AG04450 (cell line): Measurements from ENCODE around the gene COPS3. TPM values are rescaled to one million over a fixed set of nuclear protein-coding genes. Genes with fewer than 3 reads are reported as not detected.
A peak's percentile ranks its signal among the peaks of the same experiment; 100 is the strongest.

Experiments
- CTCF ChIA-PET: fragments of 300-600, 350-600 bp; formaldehyde crosslinking; extraction: SDS; loops from one replicate; lab custom pipeline; 2022; ENCODE audit warnings: antibody characterized with exemption, inconsistent platforms; lab: Charles Lee
- POLR2A ChIA-PET: fragments of 350-600 bp; formaldehyde crosslinking; extraction: SDS; loops from one replicate; lab custom pipeline; 2021; ENCODE audit warnings: antibody characterized with exemption, inconsistent platforms; lab: Yijun Ruan, JAX
- DNase-seq: peaks from one replicate; pipeline ENCODE4 v3.0.0-alpha.2; 2011; ENCODE audit warnings: low read depth, low spot score
- H3K27ac ChIP-seq: one replicate; pipeline ENCODE4 v1.5.1; 2012; ENCODE audit warnings: low read depth, low read length, control low read depth
- H3K27me3 ChIP-seq: one replicate; pipeline ENCODE4 v1.6.0; 2012; ENCODE audit warnings: low read length; ENCODE audit not compliant: control insufficient read depth, insufficient read depth
- H3K4me3 ChIP-seq: 2 replicates; pipeline ENCODE4 v1.5.1; 2011; ENCODE audit warnings: mild to moderate bottlenecking, low read depth, low read length, control low read depth
- H3K9me3 ChIP-seq: 2 replicates; pipeline ENCODE4 v1.5.1; 2012; ENCODE audit warnings: low read length; ENCODE audit not compliant: control insufficient read depth, insufficient read depth
- polyA plus RNA-seq: library from polyadenylated mRNA; depleted of rRNA; stranded (reverse); fragments of >200 nt; gene quantifications from 2 replicates; pipeline ENCODE4 v1.2.3, GENCODE V29; 2011
- TF ChIP-seq, protein P1 (sequence below): IDR thresholded peaks from 2 replicates; pipeline ENCODE4 v1.5.1; 2011; ENCODE audit warnings: low read depth, low read length, control low read depth, inconsistent platforms

Gene COPS3
- polyA plus RNA-seq, 1 experiment = 91.2 TPM

- TF ChIP-seq, protein P1, sequence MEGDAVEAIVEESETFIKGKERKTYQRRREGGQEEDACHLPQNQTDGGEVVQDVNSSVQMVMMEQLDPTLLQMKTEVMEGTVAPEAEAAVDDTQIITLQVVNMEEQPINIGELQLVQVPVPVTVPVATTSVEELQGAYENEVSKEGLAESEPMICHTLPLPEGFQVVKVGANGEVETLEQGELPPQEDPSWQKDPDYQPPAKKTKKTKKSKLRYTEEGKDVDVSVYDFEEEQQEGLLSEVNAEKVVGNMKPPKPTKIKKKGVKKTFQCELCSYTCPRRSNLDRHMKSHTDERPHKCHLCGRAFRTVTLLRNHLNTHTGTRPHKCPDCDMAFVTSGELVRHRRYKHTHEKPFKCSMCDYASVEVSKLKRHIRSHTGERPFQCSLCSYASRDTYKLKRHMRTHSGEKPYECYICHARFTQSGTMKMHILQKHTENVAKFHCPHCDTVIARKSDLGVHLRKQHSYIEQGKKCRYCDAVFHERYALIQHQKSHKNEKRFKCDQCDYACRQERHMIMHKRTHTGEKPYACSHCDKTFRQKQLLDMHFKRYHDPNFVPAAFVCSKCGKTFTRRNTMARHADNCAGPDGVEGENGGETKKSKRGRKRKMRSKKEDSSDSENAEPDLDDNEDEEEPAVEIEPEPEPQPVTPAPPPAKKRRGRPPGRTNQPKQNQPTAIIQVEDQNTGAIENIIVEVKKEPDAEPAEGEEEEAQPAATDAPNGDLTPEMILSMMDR = no peak
- no peaks in the 10 kb centered on the region; the same call in 1 of the 2 replicates for H3K9me3 ChIP-seq
- CTCF ChIA-PET = no interaction called here
- DNase-seq = no peak
- H3K4me3 ChIP-seq = no peak overlapping the region
- H3K27me3 ChIP-seq = no peaks in the 10 kb centered on the region
- POLR2A ChIA-PET = no interaction called here
- no peak overlapping the region for H3K27ac ChIP-seq
Measured at GRCh38 chr17:17242246-17242645, 38.8 kb downstream of the COPS3 start.

DNA sequence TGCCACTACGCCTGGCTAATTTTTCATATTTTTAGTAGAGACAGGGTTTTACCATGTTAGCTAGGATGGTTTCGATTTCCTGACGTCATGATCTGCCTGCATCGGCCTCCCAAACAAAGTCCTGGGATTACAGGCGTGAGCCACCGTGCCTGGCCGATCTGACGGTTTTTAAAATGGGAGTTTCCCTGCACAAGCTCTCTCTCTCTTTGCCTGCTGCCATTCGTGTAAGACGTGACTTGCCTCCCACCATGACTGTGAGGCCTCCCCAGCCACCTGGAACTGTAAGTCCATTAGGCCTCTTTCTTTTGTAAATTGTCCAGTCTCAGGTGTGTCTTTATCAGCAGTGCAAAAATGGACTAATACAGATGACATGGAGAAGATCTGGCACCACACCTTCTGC lies 39.4 kb downstream of the COPS3 start:
- CTCF ChIA-PET = no interaction called here
- Histone ChIP-seq H3K27ac (no peak overlapping the region), H3K27me3 (no peaks in the 10 kb centered on the region), H3K4me3 (no peak overlapping the region), H3K9me3 (peaks cover 3% of the 10 kb centered on the region; the same call in 1 of the 2 replicates)
- POLR2A ChIA-PET = no interaction called here
- TF ChIP-seq, protein P1 = no peak
- no peak for DNase-seq

DNA sequence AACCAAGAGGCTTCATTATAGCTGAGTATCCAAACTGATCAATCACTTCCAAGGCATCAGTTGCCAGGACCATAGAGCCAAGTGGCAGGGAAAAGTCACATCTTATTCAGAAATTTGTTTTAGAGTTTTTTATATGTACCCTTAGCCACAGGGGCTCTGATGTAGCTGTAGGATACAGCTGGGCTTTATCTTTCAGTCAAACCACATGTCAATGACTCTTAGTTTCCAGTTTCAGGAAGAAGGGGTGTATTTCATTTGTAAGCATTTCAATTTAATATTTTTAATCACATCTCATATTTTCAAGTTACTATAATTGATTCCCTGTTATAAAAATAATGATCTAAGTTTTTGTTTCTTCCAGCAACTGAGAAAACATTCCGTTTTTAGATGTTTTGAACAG lies 41.2 kb downstream of the COPS3 start:
- ChIA-PET CTCF (no interaction called here), POLR2A (no interaction called here)
- TF ChIP-seq, protein P1 = no peak
- no peak overlapping the region for H3K27ac ChIP-seq
- H3K9me3 ChIP-seq = peaks cover 4% of the 10 kb centered on the region; the same call in 1 of the 2 replicates
- no peaks in the 10 kb centered on the region for H3K27me3 ChIP-seq
- DNase-seq = no peak
- H3K4me3 ChIP-seq = no peak overlapping the region

GRCh38 chr17:17237026-17237799 lies 43.8 kb downstream of the COPS3 start, which contains the start of gene FLCN:
Gene FLCN, minus strand, starts transcription at chr17:17237168. Its CDS starts 9,031 bp downstream, at chr17:17228137.
- ChIA-PET POLR2A (interaction anchor here (0.7 to 1.3 kb wide), 6 partner anchors 19 to 684 kb away, joined by 3 to 5 read pairs (median 3); no protein-coding TSS in a partner anchor), CTCF (interaction anchor here (0.7 kb wide), 1 partner anchor 643 kb away, joined by 6 read pairs; no protein-coding TSS in a partner anchor)
- H3K27me3 ChIP-seq = no peaks in the 10 kb centered on the region
- TF ChIP-seq, protein P1 = no peak
- peak; percentile 72 for DNase-seq
- peaks cover 4% of the 10 kb centered on the region; the same call in 1 of the 2 replicates for H3K9me3 ChIP-seq
- peak within 1 kb of the TSS; percentile 97 for H3K27ac ChIP-seq
- peak within 1 kb of the TSS; percentile 98 for H3K4me3 ChIP-seq
